OCI-LY3 (cell line): ENCODE results near the gene LIMA1.

Experiments used
- CTCF ChIP-seq: fragments of 200-600, 300-600 bp; sonication (generic); IDR thresholded peaks from 2 replicates; pipeline ENCODE4 v1.5.1; 2014; ENCODE audit warnings: antibody characterized with exemption, low read length, low read depth
- EZH2phosphoT487 ChIP-seq: fragments of 200-600 bp; shearing (Covaris generic); IDR thresholded peaks from 2 replicates; pipeline ENCODE4 v1.6.1; 2018; ENCODE audit warnings: antibody characterized with exemption, mixed run types, low read depth

- TF ChIP-seq CTCF = no peak
- TF ChIP-seq EZH2phosphoT487 = no peak
Measured at GRCh38 chr12:50246873-50247612, 36.3 kb downstream of the LIMA1 start.
